Lower lobe of right lung (tissue), 2 donors: ENCODE measurements around the gene ETFDH. TPM values are rescaled to one million over a fixed set of nuclear protein-coding genes. Genes with fewer than 3 reads are reported as not detected.

Experiments
- ATAC-seq, 2 donors: fragments of 200-7000 bp; cut with Tn5 transposase; one replicate each; pipeline ENCODE4 v1.9.1; 2020 to 2022; ENCODE audit warnings: mild to moderate bottlenecking in 2 of 2, moderate library complexity in 2 of 2
- DNase-seq: peaks from one replicate; pipeline ENCODE4 v3.0.0-alpha.2; 2020
- H3K27ac ChIP-seq: fragments of 200-600 bp; one replicate; pipeline ENCODE4 v1.8.0; 2022
- H3K27me3 ChIP-seq: fragments of 200-600 bp; one replicate; pipeline ENCODE4 v1.8.0; 2022; ENCODE audit warnings: low read depth
- H3K36me3 ChIP-seq: fragments of 200-600 bp; one replicate; pipeline ENCODE4 v1.8.0; 2022; ENCODE audit warnings: mild to moderate bottlenecking
- H3K4me1 ChIP-seq: fragments of 200-600 bp; one replicate; pipeline ENCODE4 v1.8.0; 2022
- H3K4me3 ChIP-seq: fragments of 200-600 bp; one replicate; pipeline ENCODE4 v1.8.0; 2022; ENCODE audit warnings: mild to moderate bottlenecking
- H3K9me3 ChIP-seq: fragments of 200-600 bp; one replicate; pipeline ENCODE4 v1.8.0; 2022
- CTCF ChIP-seq: fragments of 200-600 bp; IDR thresholded peaks from one replicate; pipeline ENCODE4 v1.8.0; 2022; ENCODE audit warnings: antibody characterized with exemption, mild to moderate bottlenecking
- intact Hi-C: fragments of 100-400 bp; cut with DNase I; formaldehyde crosslinking; loops from one replicate; pipeline ENCODE4 v1.11.0; 2022
- total RNA-seq: library from RNA; stranded (reverse); fragmentation: NEBNext Ultra II Directional; extraction: Animal tissue kit (Norgen Biotek cat#: 25700); gene quantifications from one replicate; pipeline ENCODE4 v1.2.1, GENCODE V29; 2021
- donor health status: DM: no; HTN: yes; CAD: no; lungs with severe emphysema.

ETFDH gene
- total RNA-seq, 1 donor from 2014 or later = 27.7 TPM

- intact Hi-C loops = no loop called here
- no peak for TF ChIP-seq CTCF
- H3K4me1 ChIP-seq = no peaks in the 10 kb centered on the region
- no peak overlapping the region for H3K27ac ChIP-seq
- no peak overlapping the region for H3K4me3 ChIP-seq
- ATAC-seq (no peak), DNase-seq (no peak)
- peaks cover 100% of the 10 kb centered on the region for H3K36me3 ChIP-seq
- H3K27me3 ChIP-seq = no peaks in the 10 kb centered on the region
- H3K9me3 ChIP-seq = no peaks in the 10 kb centered on the region
These were observed 42.8 kb downstream of the ETFDH start for GRCh38 chr4:158714937-158715336.

GRCh38 chr4:158715802-158716201 is 43.7 kb downstream of the ETFDH start:
- H3K4me1 ChIP-seq = no peaks in the 10 kb centered on the region
- intact Hi-C loops = no loop called here
- DNase-seq (no peak), ATAC-seq (no peak)
- H3K9me3 ChIP-seq = no peaks in the 10 kb centered on the region
- H3K27me3 ChIP-seq = no peaks in the 10 kb centered on the region
- no peak overlapping the region for H3K4me3 ChIP-seq
- H3K27ac ChIP-seq = no peak overlapping the region
- TF ChIP-seq CTCF = no peak
- H3K36me3 ChIP-seq = peaks cover 99% of the 10 kb centered on the region

GRCh38 chr4:158721680-158722079 is 49.6 kb downstream of the ETFDH start:
- DNase-seq (no peak), ATAC-seq (no peak)
- peaks cover 13% of the 10 kb centered on the region for H3K4me1 ChIP-seq
- no peak for TF ChIP-seq CTCF
- H3K36me3 ChIP-seq = peaks cover 45% of the 10 kb centered on the region
- H3K27ac ChIP-seq = no peak overlapping the region
- intact Hi-C loops = no loop called here
- no peaks in the 10 kb centered on the region for H3K9me3 ChIP-seq
- H3K4me3 ChIP-seq = peak overlapping the region; percentile 82
- no peaks in the 10 kb centered on the region for H3K27me3 ChIP-seq

GRCh38 chr4:158722291-158722916 is 50.3 kb downstream of the ETFDH start:
- peak; percentile 53 to 59 for ATAC-seq
- Histone ChIP-seq H3K27me3 (no peaks in the 10 kb centered on the region), H3K9me3 (no peaks in the 10 kb centered on the region), H3K36me3 (peaks cover 37% of the 10 kb centered on the region), H3K27ac (peak overlapping the region; percentile 91), H3K4me1 (peaks cover 13% of the 10 kb centered on the region), H3K4me3 (peak overlapping the region; percentile 82)
- TF ChIP-seq CTCF = no peak
- no peak for DNase-seq
- intact Hi-C loops = no loop called here

- Histone ChIP-seq H3K4me3 (peak within 1 kb of the TSS; percentile 82), H3K27me3 (no peaks in the 10 kb centered on the region), H3K4me1 (peaks cover 13% of the 10 kb centered on the region), H3K36me3 (peaks cover 30% of the 10 kb centered on the region), H3K27ac (peak within 1 kb of the TSS; percentile 91), H3K9me3 (no peaks in the 10 kb centered on the region)
- TF ChIP-seq CTCF = no peak
- intact Hi-C loops = no loop called here
- DNase-seq = peak; percentile 89
- ATAC-seq = peak; percentile 97 to 99
These were observed 51.1 kb downstream of the ETFDH start, which contains the start of gene PPID for GRCh38 chr4:158722917-158723793. PPID (minus strand) TSS chr4:158723396; CDS start chr4:158723288, 108 bp downstream.
